ENCODE results near the gene OSTM1.
"Not testable (repeated sequence)": the region's sequence is repeated elsewhere in the genome, so short reads cannot be mapped to it uniquely, and the experiment has no call there.

Gene OSTM1

DNA sequence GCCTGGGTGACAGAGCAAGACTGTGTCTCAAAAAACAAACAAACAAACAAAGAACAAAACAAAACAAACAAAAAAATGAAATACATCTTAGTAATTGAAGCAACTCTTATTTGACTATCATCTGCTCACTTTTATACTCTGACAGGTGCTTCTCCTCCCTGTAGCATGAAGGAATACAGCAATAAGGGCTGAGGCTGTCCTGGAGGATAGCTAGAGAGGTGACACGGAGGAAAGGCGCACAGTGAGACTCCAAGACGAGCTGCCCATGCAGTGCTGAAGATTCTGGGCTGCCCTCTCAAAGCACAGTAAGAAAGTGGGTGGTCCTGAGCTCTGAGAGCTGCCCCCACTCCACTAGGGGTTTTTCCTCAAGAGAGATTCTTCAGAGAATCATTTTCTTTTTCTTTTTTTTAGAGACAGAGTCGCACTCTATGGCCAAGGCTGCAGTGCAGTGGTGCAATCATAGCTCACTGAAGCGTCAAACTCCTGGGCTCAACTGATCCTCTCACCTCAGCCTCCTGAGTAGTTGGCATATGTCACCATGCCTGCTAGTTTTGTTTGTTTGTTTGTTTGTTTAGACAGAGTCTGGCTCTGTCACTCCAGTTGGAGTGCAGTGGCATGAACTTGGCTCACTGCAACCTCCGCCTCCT is 50.0 kb downstream of the OSTM1 start:
- no peak for DNase-seq (ENCODE audit: low read depth in 3 of 3, low spot score in 1 of 3)

DNA sequence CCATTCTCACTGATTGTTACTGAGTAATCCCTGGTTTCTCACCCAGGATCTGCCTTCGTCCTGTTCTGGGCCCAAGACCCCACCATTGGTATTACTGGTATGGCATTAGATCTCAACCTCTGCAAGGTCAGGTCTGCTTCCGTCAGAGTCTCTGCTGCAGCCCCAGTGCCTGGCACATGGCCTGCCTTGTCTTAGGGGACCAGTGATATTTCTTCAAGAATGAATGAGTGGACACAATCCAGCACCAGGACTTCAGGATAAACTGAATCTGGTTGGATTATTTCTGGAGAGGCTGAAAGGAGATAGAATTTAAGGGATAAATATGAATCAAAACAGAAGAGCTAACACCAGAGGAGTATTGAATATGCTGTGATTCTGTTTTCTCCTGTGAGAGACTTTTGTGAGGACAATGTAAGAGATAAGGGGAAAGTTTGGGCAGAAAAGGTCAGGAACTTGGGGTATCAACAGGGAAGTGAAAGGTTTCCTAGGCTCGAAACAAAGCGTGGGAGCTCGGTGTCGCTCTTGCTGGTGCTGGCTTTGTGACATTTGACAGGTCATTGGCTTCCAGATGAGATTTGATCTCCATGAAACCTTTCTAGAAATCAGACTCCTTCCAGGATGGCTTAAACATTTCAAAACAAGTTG is 53.9 kb downstream of the OSTM1 start:
- DNase-seq (ENCODE audit: low read depth in 3 of 3, low spot score in 1 of 3) = no peak

GRCh38 chr6:108016283-108016682 is 58.3 kb downstream of the OSTM1 start:
- not testable (repeated sequence) for DNase-seq (ENCODE audit: low read depth in 3 of 3, low spot score in 1 of 3)

DNA sequence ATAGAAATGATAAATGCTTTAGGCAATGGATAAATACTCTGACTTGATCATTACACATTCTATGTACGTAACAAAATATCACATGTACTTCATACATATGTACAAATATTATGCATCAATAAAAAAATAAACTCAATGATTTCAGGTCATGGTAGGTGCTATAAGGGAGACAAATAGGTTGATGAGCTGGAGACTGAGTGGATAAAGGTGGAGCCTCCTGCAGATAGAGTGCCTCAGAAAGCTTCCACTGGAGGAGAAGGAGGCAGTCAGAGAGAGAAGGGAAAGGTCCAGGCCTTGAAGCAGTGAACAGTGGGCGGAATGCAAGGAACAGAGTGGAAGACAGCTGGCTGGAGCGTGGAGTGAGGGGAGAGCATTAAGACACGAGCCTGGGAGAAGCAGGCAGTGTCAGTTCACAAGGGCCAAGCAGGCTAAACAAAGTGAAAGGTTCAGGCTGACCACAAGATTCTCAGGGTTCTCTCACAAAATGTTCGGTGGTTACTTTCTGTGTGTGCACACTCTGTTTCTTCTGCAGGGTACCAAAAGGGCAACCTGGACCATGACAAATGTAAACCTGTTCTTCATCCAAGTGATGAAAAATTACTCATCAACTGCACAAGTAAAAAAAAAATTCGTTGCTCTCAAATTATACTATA is 60.6 kb downstream of the OSTM1 start:
- DNase-seq (ENCODE audit: low read depth in 3 of 3, low spot score in 1 of 3) = no peak

DNA sequence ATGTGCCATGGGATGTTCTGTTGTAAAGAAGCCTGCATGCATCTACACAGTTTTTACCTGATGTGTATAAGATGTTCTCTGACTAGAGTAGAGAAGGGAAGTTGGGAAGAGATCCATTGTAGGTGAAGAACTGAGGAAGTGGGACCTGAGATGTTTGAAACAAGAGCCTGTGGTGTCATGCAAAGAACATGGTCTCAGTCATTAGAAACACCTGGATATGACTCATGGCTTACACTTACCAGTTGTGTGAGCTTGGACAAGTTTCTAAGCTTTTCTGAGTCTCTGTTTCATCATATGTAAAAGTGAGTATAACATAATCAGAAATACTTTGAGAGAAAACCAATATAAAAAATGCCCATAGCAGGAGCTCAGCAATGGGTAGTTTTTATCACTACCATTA is 64.6 kb downstream of the OSTM1 start:
- DNase-seq (ENCODE audit: low read depth in 3 of 3, low spot score in 1 of 3) = no peak

- not testable (repeated sequence) for DNase-seq (ENCODE audit: low read depth in 3 of 3, low spot score in 1 of 3)
Measured at GRCh38 chr6:108009258-108009657, 65.3 kb downstream of the OSTM1 start.

- DNase-seq (ENCODE audit: low read depth in 3 of 3, low spot score in 1 of 3) = no peak
Measured at GRCh38 chr6:108008363-108008762, 66.2 kb downstream of the OSTM1 start.

DNA sequence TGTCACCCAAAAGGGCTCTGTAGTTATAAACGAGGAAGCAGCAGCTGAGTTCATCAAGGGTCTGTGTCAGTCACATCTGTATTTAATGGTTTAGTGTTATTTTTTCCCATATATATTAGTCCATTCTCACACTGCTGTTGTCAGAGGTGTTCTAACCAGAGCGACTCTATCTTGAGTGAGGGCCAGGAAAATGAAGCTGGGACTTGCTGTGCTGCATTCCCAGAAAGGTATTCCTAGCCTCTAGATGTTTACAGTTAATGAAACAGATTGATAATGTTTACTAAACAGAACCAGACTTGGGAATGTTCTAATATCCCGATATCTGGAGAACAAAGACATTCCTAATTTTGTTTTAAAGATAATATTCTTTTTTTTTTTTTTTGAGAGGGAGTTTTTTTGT is 68.6 kb downstream of the OSTM1 start:
- DNase-seq (ENCODE audit: low read depth in 3 of 3, low spot score in 1 of 3) = no peak

- no peak for DNase-seq (ENCODE audit: low read depth in 3 of 3, low spot score in 1 of 3)
Measured at GRCh38 chr6:108004861-108005260, 69.7 kb downstream of the OSTM1 start.

- DNase-seq (ENCODE audit: low read depth in 3 of 3, low spot score in 1 of 3) = no peak
Measured at GRCh38 chr6:108002365-108003221, 71.9 kb downstream of the OSTM1 start.

- DNase-seq (ENCODE audit: low read depth in 3 of 3, low spot score in 1 of 3) = no peak
Measured at GRCh38 chr6:108001696-108002231, 72.8 kb downstream of the OSTM1 start.

DNA sequence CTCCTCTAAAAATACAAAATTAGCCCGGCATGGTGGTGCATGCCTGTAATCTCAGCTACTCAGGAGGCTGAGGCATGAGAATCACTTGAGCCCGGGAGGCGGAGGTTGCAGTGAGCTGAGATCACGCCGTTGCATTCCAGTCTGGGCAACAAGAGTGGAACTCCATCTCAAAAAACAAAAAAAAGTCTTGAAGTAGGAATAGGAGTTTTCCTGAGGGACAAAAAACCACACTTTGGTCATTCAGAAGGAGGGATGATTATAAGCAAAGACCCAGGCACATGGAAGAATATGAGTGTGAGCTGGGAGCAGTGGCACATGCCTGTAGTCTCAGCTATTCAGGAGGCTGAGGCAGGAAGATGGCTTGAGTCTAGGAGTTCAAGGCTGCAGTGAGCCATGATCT is 74.3 kb downstream of the OSTM1 start:
- not testable (repeated sequence) for DNase-seq (ENCODE audit: low read depth in 3 of 3, low spot score in 1 of 3)

DNA sequence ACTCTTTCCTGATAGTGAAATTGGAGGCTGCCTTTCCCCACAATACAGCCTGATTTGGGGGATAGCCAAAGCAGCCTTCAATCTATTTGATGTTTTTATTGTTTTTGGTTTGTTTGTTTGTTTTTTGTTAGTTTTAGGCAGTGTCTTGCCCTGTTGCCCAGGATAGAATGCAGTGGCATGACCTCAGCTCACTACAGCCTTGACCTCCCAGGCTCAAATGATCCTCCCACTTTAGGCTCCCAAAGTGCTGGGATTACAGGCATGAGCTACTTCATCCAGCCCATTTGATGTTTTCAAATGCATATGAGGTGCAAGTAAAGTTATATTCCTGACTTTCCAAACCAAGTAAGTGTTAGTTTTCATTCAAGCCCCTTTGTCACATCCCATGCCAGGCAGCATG is 75.2 kb downstream of the OSTM1 start:
- DNase-seq (ENCODE audit: low read depth in 3 of 3, low spot score in 1 of 3) = no peak

- no peak for DNase-seq (ENCODE audit: low read depth in 3 of 3, low spot score in 1 of 3)
Measured at GRCh38 chr6:107991772-107992550, 82.6 kb downstream of the OSTM1 start.

Measured in stimulated activated CD4-positive, alpha-beta T cell treated with anti-CD3 and anti-CD28 coated beads, TNF-alpha, amount 100 ng/mL, for 1 hour (primary cell).